GM18526 (cell line): ENCODE measurements around the gene PTTG1IP.

Source experiments
- POLR2A ChIP-seq: IDR thresholded peaks from 3 replicates; pipeline ENCODE4 v1.6.1; 2011; ENCODE audit not compliant: insufficient read length; ENCODE audit errors: extremely low read depth

The PTTG1IP gene, protein sequence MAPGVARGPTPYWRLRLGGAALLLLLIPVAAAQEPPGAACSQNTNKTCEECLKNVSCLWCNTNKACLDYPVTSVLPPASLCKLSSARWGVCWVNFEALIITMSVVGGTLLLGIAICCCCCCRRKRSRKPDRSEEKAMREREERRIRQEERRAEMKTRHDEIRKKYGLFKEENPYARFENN

DNA sequence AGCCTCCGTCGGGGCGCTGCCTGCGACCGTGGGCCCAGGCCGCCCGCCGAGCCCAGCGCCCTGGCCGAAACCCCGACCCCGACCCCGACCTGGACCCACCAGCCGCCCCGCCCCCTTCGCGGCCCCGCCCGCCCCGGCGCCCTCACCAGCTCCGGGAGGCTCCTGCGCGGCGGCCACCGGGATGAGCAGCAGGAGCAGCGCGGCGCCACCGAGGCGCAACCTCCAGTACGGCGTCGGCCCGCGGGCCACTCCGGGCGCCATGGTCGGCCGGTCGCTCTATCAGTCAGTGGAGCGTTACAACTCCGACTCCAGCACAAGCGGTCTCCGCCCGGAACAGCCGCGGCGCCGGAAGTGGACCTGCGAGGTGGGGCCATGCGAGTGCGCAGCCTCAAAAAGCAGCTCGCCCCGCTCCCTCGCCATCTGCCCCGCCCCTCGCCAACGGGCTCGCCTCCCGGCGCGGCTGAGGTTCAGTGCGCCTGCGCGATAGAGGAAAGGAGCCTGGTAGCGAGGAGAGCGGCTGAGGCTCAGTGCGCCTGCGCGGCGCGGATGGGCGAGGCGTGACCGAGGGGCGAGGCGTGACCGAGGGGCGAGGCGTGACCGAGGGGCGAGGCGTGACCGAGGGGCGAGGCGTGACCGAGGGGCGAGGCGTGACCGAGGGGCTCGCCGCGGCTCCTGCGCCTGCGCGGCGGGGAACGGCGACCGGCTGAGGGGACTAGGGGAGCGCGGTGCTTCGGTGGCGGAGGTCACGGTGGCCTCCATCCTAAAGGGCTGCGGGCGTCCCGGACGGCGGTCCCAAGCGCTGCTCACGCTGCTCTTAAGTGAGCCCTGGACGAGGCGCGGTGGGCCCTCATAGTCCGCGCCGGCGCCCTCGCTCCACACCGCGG, at the start of gene PTTG1IP:
PTTG1IP (minus strand) TSS at position 335 of the 884 bp plus-strand sequence; CDS start at position 261, 74 bp downstream.
- TF ChIP-seq POLR2A = peak; percentile 62

DNA sequence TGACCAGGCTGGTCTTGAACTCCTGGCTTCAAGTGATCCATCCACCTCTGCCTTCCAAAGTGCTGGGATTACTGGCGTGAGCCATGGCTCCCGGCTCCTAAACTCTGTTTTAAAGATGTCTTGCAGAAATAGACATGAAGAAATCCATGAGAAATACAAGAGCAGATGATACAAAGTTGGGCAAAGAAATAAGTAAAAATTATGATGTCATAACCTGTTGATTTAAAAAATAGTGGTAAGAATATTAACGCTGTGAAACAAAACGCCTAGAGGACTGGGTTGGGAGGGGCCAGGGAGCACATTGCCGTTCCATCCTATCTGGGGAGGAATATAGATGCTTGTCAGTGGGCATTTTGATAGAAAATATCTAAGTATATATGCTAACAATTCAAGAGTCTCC, 48.4 kb upstream of the PTTG1IP start:
- no peak for TF ChIP-seq POLR2A

DNA sequence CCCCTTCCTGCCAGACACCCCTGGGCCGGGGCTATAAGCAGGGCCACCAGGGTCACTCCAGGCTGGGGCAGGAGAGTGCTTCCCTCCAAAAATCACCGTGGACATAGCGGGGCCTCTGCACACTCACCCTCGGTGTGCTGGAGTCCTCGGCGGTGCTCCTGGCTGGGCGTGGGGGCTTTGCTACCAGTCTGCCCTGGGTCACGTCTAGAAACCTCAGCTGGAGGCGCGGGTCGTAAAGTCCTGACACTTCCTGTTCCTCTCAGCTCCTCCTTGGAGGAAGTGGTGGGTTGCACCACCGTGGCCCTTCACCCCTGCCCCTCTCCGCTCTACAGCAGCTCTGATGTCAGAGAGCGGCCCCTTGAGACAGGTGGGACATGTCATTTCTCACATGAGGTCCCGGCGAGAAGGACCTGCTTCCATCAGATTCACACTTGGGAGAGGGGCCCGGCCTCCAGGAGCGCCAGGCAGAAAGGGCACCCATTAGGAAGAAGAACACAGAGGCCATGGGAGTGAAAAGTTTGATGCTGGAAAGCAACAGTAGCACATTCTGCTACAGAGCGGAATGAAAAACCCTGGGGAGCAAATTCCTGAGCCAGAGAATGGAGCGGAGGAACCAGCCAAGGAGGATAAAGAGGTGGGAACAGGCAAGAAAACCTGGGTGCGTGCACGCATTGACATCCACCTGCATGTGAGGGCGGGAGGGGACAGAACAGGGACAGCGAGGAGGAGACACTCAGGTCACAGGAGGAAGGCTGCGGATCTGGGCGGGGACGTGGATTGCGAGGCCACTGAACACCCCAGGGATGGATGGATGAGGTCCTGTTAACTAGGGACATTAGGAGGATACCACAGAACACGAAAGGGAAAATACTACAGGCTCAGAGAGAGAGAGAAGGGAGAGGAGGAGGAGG, 47.5 kb upstream of the PTTG1IP start, which contains the start of gene ITGB2:
ITGB2 (minus strand) TSS at position 206 of the 911 bp plus-strand sequence. CDS start 10,117 bp downstream, outside the sequence.
- peak; percentile 64 for TF ChIP-seq POLR2A

DNA sequence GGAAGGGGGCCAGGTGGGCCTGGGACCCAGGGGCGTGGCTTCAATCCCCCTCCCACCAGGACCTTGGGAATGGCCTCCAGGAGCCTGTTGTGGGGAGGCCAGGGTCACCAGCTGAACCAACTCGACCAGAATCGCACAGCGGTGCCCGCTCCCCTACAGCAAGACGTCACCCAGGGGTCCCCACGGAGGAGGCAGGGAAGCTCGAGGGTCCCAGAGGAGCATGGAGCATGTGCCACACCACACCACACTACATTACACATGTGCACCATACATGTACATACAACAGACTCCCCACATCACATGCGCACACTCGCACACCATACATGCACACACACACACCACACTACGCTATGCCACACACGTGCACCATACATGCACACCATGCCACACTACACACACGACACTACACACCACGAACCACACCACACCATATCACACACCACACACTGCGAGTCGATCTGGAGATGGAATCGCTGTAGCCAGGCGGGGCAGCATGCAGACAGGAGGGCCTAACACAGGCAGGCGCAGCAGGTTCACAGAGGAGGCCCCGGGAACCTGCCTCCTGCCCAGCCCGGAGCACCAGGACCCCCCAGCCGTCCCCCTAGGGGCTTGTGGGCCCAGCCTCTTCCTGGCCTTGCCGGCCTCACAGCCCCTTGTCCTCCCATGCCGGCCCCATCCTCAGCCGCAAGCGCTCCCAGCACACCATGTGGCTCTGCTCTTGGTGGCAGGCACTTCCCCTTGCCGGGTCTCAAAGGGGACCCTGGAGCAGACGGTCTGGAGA, 46.6 kb upstream of the PTTG1IP start:
- no peak for TF ChIP-seq POLR2A

DNA sequence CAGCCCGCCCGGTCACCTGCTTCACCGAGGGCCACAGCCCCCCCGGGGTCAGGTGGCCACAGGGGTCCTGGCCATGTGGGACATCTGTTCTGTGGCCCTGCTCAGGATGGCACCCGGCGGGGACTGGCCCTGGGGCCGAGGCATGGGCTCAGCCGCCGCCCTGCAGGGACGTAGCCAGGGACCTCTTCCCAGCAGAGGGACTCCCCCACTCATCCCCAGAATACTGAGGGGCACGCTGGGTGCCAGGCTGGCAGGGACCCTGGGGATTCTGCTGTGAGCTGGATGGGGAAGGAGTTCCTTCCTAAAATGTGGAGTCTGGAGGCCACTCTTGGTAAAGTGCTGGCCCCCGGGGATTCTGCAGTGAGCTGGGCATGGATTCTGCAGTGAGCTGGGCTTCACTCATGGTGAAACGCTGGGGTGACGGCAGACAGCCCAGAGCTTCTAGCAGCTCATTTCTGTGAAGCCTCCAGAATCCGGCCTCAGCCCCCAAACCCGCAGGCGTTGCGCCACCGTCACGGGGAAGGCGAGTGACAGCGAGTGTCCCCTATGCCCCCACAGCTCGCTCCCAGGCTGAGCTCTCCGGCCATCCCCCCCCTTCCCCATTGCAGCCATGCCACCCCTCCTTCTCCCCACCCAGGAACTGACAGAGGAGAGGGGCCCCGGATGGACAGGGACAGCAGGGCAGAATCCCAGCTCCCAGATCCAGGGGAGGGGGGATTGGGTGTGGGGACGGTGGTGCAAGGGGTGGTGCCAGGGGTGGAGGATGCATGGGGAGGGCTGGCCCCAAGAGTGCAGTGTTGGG, 45.8 kb upstream of the PTTG1IP start:
- no peak for TF ChIP-seq POLR2A

DNA sequence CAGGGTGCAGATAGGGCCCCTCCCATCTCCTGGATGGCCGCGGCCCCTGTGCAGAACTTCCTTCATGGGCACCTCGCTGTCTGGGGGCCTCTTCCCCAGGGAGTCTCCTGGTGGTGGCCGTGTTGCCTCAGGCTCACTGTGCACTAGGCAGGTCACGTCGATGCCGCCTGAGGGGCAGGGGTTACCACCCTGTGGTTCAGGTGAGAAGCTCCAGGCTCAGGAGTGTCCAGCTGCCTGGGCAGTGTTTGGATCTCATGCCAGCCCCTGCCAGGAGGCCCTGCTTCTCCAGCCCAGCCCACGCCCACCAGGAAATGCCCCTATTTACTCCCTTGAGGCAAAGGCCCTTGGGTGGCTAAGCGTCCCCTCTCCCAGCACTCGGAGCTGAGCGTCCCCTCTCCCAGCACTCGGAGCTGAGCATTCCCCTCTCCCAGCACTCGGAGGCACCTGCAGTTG, 45.1 kb upstream of the PTTG1IP start:
- TF ChIP-seq POLR2A = no peak

DNA sequence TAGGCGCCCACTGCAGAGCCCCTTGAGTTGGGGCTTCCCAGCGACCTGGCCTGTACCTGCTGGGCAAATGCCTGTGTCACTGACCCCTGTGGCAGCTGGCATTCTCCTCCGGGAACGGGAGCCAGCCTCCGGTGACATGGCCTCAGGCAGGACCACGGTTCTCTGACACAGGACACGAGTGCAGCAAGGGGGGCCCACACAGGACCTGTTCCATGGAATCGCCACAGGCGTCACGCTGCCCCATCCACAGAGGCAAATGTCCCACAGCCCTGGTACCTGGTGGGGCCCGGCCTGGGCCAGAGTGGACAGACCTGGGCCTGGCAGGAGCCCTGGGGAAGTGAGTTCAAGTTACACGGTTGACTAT, 44.6 kb upstream of the PTTG1IP start:
- no peak for TF ChIP-seq POLR2A

DNA sequence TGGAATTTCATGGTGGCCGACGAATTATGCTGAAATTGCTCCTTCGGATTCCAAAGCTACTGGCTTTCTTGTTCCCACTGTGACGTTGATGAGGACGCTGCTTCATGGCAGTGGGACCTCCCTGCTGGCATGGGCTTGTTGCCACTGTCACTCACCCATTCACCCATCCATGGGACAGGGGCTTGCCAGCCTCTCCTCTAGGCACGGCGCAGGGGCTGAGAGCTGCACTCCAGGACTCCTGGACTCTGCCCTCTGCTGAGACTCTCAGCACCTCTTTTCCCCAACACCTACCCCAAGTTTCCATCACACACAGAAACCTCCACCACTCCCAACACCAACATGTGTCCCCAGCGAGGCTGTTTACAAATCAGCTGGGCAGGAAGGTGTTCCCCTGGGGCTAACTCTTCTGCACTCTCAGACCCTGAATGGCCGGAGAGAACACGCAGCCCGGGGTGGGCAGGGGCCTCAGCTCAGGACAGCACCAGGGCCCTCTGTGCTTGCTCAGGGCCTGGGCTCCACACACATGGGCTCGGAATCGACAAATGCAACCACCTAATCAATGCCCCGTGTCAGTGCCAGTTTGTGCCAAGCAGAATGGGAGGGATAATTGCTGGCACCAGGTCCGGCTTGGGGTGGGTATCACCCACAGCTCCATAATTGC, 44.1 kb upstream of the PTTG1IP start:
- TF ChIP-seq POLR2A = no peak

DNA sequence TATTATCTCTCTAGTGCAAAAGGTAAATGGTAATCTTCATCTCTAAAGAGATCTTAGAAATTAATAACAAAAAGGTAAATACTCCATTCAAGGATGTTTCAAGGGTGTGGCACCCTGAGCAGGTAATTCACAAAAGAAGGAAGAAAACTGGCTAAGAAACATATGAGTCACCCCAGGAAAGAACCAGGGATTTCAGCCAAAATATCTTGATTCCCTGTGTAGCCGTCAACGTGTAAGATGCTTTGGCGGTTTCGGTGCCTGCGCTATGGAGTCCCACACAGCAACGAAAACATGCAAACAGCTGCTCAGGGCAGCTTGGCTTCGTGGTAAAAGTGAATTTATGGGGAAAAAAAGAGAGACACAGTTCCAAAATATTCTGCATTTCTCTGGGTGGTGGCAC, 43.5 kb upstream of the PTTG1IP start:
- TF ChIP-seq POLR2A = no peak

DNA sequence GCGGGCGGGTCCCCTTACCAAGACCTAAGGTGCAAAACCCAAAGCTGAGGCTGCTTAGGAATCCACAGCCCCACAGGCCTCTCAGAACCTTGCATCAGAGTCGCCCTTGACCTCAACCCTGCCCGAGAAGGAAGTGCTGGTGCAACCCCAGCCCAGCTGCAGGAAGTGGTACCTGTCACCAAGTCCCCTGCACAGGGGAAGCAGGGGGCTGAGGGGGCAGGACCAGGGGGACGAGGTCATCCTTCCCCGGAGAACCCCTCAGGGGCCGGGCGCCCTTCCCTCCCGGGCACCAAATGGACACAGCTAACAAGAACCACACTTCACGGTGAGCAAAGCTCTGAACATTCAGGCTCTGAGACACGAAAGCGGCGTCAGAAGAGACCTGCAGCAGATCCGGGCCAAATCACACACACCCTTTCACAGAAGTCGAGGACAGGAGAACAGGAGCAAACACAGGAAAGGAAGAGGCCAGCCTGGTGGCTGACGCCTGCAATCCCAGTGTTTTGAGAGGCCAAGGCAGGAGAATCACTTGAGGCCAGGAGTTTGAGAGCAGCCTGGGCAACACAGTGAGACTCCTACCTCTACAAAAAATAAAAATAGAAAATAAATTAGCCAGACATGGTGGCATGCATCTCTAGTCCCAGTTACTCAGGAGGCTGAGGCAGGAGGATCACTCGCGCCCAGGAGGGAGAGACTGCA, 40.8 kb upstream of the PTTG1IP start:
- TF ChIP-seq POLR2A = no peak

DNA sequence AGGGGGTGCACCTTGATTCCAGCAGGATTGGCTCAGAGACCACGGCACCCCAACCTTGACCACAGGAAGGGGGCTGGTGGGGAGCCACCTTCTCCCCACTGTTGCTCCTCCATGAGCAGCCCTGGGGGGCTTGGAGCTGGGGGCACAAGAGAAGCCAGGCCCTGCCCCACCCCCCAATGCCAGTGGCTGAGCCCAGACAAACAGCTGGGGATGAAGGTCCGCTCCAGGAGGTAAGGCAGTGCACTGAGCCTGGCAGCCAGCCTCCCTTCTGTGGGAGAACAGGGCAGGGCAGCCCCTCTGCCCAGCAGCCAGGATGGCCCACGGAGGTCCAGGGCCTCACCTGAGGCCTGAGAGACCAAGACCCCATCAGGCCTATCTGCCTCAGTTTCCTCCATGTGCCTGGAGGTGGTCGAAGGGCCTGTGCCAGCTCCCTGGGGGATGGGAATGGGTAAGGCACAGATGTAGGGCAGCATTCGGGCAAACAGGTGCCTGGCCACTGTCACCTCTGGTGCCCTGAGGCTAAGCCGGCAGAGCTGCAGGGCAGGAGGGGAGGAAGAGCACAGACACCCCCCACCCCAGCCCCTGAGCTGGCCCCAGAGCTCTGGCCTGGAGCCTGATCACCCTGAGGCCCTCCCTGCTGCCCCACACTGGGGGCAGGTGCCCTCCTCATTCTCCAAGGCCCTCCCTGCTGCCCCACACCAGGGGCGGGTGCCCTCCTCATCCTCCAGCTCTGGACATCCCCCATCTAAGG, 40.1 kb upstream of the PTTG1IP start:
- TF ChIP-seq POLR2A = no peak

DNA sequence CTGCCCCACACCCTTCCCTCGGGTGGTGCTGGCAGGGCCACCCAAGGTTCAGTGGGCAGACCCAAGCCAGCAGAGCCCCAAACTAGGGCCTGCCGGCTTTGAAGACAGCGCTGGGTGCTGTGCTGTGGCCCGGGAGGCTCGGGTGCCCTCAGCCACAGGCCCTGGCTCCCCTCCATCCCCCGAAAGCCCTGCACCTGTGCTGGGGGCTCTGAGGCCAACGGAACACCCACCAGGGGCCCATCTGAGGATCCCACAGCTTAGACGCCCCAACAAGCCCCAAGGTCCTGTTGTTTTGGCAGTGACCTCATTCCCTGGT, 38.6 kb upstream of the PTTG1IP start:
- no peak for TF ChIP-seq POLR2A
